NK-92 (cell line): Measurements from ENCODE around the gene CACHD1.
"Not testable (repeated sequence)": the region's sequence is repeated elsewhere in the genome, so short reads cannot be mapped to it uniquely, and the experiment has no call there.

Experiments used
- DNase-seq: peaks from one replicate; lab custom pipeline; 2025; ENCODE audit not compliant: unreplicated experiment; lab: John Stamatoyannopoulos, UW

Gene CACHD1

DNA sequence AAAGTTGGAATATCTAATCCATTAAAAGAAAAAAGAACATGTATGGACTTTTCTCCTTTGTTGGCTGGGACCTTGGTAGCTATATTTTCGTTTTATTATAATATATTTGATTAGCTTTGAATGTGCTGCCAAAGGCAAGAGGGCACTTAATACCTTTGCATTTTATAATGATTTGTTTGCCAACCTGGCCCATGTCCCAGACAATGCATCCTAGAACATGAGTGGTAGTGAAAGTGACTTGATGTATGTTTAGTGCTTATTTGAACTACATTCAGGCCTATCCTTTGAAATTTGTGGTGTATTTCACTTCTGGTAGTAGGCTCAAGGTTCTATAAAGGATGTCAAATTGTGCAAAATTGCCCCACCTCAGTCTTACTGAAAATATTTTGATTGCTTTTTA, 25.9 kb downstream of the CACHD1 start:
- no peak for DNase-seq

DNA sequence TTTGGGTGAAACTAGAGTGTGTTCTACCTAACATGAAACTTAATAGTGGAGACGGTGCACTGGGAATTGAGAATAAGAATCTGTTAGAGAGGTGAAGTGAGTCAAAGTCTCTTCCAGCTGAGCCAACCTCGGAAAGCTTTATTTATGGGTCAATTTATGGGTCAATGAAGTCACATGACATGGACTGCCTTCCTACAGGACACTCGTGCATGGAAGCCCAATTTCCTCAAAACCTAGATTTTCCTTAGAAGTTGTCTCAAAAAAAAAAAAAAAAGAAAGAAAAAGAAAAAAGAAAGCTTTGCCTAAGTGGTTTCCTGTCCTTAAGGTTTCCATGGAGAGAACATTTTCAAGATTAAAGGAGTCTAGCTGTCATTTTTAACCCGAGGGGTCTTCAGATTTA, 26.7 kb downstream of the CACHD1 start:
- no peak for DNase-seq

DNA sequence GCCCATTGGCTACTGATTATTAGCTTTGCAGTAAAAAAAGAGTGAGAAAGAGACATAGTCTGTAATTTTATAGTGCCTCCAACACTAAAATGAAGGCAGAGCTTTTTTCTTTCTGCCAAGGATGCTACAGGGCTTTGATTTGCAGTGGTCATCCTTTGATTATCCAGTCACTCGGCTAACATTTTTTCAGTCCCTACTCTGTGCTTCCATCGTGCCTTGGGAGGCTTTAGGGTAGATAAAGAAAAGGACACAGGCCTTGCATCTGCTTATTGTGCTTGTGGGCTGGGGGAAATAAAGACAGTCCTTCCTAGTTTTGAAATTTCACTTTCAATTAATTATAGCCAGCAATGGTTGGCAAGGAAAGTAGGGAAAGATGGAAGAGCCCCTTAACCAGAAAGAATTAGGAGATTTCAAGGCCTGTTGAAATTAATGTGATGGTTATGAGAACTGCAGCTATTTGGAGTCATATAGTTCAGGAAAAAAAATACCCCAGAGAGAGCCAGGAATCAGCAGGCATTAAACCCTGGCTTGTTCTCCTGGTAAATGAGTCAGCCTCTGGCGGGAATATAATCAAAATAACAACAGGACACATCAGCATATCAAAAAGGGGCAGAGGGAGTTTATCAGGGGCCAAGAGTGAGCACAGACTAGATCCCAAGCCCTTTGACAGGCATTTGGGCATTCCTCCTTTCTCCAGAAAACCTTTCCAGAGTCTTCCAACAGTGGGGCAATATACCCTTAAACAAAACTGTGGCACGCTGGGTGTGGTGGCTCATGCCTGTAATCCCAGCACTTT, 27.4 kb downstream of the CACHD1 start:
- DNase-seq, result no peak

DNA sequence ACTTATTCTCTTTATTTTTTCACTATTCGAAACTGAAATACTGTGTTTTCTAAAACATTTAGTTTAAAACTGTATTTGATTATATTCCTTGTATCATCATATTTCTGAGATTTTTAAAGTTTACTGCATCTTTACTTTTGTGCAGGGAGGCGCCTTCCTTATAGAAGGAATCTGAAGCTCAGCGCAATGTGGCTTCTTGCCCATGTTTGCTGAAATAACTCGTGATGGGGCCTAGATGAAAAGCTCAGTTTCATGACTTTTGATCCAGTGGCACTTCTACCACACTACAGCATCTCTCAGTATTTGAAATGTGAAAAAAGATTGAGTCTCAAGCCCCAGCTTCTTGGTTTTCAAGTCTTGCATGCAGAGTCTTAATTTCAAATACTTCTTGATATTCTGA, 28.4 kb downstream of the CACHD1 start:
- DNase-seq, result no peak

GRCh38 chr1:64499011-64499410, 29.1 kb downstream of the CACHD1 start:
- DNase-seq, result no peak

DNA sequence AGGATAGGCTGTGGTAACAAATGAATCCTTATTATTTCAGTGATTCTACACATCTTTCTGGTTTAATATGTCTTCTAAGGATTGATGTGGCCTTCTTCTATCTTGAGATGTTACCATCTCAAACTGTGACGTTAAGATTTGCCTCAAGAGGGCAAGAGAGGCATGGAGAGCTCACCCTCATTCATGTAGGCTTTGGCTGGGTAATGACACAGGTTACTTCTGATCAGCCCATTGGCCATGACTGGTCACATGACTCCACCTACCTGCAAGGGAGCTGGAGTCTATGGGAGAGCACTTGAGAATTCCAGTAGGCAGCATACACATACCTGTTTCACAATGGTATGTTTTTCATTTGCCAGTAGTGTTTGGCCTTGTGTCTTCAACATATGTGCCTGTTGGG, 30.0 kb downstream of the CACHD1 start:
- DNase-seq, result no peak

GRCh38 chr1:64502083-64502482, 32.2 kb downstream of the CACHD1 start:
- DNase-seq, result no peak

DNA sequence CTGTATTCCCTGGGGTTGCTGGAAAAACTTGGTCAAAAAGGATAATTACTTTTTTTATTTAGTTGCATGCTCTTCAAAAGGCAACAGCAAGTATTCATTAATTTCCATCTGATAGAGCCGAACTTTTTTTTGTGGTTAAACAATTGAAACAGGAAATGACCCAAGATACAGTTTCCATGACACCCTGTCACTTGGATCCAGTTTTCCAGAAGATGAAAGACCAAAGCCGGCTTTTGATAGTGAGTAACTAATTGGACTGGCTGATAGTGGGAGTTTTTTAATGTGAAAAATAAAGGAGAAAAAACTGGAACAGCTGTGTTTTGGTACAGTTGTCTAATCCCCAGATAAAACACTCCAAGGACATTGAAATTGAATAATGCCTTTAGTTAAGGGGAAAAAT, 33.0 kb downstream of the CACHD1 start:
- DNase-seq, result no peak

DNA sequence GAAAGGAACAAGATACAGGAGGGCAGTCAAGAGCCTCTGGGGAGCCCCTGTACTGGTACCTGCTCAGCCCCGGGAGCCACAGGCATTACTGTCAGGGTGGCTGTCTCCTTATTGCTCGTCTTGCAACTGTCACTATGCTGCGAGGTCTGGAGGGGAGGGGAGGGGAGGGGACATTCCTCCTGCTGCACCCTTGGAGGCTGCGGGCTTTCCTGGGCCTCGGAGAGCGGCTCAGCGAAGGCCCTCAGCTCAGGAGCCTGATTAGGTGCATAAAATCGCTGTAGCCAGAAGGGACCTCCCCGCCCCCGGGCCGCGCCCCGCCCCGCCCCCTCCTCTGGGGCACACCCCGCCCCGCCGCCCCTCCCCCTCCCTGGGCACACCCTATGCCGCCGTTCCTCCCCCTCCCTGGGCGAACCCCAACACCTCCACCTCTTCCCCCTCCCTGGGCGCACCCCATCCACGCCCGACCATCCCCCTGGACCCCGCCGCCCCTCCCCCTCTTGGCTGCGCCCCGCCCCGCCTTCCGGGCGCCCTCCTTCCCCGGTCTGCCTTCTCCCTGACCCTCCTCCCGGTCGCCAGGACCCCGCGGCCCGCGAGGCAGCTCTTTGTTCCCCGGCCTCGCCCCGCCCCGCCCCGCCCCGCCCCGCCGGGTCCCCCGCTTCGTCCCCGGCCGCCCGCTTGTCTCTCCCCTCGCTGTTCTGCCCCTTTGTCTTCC, 35.5 kb downstream of the CACHD1 start:
- no peak for DNase-seq

- no peak for DNase-seq
These were observed 36.2 kb downstream of the CACHD1 start for GRCh38 chr1:64505944-64506655.

DNA sequence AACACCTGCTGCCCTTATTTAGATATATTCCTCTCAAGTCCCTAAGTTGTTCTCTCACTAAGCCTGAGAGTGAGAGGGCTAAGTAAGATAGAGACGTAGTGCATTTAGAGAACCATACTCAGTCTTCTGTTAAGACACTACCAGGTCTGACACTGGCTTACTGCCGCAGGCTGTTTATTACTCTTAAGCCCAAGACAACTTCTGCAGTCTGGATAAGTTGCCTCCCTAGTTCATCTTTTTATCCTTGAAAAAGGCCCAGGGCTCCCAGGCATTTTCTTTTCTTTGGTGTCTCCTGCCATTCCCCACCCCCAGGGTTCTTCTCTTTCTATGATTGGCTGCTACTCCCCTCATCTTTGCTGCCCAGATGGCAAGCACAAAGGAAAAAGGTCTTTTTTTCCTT, 38.7 kb downstream of the CACHD1 start:
- no peak for DNase-seq

DNA sequence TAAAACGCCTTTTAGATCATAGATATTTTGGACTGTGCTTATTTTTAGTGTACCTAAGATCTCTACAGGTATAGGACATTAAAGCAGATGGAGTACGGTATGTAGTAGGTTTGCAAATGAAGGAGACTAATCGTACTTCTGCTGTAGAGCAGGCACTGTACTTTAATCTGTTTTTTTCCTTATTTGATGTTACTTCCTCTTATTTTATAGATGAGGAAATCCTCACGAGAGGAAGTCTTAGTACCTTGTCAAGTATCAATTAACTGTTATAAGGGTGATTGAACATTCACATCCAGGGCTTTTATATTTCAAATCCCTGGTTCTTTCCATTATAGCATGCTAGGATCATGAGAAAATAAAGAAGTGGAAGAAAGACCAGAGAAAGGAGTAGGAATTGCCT, 41.1 kb downstream of the CACHD1 start:
- DNase-seq, result no peak

- not testable (repeated sequence) for DNase-seq
These were observed 42.3 kb downstream of the CACHD1 start for GRCh38 chr1:64512206-64512605.

DNA sequence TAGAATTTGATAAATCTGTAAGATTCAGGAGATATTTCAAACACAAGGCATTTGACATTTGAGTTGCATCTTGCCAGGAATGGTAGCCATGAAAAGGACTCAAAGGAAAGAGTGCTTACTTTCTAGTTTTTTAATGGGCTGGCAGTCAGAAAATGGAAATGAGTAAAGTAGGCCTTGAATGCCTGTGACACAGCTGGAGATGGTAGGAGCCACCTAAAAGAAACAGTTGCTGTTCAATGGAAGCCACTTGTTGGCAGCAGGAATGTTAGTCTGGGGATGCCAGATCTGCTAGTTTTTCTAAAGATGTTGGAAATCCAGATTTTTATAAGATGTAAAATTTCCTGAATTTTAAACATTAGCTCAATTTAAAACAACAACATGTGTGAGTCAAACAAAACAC, 43.6 kb downstream of the CACHD1 start:
- DNase-seq, result no peak

DNA sequence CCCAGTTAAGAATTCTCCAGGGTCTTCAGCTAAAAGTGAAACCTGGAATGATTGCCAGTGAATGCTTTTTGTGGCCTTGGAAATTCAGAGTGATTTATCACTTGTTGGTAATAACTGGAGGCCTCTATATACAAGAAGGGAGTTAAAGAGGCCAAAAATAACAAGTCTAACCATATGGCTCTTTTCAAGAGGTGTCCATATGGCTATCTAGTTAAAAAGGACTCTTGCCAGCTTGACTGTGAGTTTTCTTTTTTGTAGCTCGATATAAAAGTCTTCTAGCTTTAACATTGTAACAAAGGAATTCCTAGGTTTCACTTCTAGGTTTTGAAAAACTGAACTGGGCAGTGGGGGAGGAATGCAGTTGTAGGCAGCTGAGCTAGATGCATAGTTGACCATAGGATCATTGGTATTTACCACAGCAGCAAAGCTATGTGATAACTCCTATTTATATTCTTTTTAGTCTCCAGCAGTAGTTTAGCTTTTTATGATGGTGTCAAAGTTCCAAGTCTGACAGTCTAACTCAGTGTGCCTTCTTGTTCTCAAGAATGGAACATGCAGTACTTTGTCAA, 44.4 kb downstream of the CACHD1 start:
- no peak for DNase-seq

DNA sequence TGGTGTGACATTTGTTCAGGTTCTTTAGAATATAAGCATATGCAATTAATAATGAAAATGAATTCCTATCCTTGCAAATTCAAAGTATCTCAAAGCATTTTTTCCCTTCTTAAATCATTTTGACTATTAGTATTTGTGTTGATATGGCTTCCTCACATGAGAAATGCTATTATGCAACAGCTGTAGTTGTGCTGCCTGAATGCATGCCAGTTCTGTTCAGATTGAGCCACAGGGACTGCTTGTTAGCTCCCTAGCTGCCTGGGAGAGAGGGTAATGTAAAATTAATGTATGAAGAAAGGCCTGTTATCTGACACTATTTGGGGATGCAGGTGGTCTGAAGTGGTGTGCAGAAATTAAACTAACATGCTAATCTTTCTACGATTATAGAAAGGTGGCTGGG, 45.5 kb downstream of the CACHD1 start:
- DNase-seq, result no peak

DNA sequence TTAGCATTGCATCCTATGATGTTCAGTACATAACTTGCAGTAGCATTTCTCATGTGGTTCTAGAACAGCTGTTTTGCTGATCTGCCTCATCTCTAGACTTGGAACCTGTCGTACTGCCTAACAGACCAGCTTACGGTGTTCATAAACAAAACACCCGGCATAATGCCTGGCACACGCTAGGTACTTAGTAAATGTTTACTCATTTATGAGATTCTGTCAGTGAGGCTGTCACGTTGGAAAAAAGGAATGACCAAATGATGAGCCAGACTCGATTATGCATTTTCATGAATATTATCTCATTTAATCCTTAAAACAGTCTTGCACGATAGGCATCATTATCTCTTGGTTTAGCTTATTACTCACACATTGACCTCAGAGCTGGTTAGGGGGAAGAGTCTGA, 46.4 kb downstream of the CACHD1 start:
- DNase-seq, result no peak

- no peak for DNase-seq
These were observed 47.1 kb downstream of the CACHD1 start for GRCh38 chr1:64516803-64517568.

GRCh38 chr1:64517640-64518039, 47.7 kb downstream of the CACHD1 start:
- no peak for DNase-seq

GRCh38 chr1:64518692-64519481, 49.0 kb downstream of the CACHD1 start:
- no peak for DNase-seq
